ENCODE results near the gene ITGB4.

The ITGB4 gene

DNA sequence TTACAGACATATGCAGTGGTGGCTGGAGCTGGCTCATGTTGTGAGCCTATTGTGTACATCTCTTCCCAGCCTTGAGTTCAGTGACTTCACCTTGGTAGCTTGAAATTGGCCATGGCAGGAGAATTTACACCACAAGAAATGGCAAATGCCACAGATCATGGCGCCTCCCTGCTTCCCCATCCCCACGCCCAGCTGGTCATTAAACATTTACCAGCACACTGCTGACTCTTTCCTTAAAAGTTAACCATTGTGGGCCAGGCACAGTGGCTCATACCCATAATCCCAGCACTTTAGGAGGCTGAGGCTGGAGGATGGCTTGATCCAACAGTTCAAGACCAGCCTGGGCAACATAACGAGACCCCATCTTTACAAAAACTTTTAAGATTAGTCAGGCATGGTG, 22.6 kb upstream of the ITGB4 start:
- DNase-seq, result no peak

DNA sequence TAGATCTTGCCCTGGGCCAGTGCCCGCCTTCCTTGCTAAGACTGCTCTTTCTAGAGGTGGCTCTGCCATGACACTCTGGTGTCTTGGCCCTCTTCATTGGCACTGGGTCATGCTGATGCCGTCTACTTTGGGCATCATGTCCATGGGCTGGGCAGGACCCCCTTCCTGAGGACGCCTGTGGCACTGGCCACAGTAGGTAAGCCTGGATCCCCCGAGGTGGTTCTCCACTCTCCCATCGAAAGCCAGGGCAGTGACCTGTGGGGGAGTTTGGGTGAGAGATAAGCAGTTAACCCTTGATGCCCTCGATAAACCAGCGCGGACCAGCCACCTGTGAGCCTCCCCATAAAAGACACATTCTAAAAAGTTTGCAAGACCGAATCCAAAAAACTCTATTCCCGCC, 20.0 kb upstream of the ITGB4 start:
- DNase-seq, result no peak

DNA sequence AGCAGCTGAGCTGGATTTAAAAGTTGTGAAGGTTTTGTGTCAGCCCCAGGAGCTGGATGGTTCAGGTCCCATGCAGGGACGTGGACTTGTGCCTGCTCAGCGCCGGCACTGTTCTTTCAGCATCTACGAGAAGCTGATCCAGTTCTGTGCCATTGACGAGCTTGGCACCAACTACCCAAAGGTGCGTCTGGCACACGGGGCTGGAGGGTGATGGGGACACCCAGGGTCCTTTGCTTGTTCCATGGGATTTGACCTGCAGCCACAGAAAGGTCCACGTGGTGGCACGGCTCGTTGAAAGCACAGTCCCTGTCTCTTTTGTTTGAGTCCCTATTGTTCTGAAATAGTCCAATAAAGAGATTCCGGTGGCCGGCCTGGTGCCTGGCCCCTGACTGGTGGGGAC, 18.1 kb upstream of the ITGB4 start:
- no peak for DNase-seq

DNA sequence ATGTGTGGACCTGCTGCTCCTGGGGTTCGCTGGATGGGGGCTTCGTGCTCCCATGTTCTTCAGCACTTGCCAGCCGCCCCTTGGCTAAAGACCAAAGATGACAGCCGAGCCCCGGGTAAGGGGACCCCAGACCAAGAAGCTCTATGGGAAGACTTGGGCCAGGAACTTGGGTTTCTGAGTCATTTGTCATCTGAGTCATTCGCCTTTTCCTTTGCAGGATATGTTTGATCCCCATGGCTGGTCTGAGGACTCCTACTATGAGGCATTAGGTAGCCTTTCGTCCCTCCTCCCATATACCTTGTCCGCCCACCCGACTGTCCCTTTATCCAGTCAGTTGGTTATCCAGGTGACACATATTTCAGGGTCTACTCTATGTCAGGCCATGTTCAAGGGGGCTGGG, 17.7 kb upstream of the ITGB4 start:
- DNase-seq, result no peak

DNA sequence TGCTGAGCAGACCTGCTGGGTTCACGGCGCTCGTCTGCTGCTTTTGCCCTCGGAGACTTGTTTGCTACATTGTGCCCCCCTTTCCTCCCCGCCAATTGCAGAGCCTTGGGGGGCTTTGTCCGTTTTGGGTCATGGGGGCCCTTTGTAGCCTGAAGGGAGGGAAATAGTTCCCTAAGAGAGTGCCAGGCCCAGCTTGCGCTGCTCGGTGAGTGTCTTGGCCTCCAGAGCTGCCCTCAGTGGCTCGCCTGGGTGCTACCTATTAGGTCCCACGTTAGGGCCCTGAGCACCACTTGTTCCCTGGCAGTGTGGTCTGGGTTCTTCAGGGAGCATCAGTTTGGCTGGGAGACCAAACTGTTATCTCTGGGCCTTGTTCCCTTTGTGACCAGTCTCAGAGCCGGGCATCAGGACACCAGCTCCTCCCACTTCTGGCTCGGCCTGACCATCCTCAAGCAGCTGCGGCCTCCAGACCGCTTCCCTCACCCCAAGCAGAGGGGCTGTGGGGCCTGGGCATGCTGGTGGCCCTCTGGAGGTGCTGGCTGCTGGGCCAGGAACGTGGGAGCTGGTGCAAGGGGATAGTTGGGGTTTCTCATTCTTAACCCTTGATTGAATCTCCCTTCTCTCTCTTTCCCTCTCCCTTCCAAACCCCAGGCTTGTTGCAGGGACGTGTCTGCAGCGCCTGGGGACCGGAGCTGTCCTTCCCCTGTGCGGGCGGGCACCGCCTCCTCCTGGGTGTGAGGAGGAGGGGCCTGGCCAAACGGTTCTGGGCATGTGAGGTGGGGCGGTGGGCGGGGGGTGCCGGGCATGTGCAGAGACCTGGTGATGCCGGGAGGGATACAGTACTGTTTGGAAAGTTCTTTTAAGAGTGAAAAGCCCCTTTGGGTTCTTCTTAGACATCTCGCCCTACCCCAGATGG, 16.0 kb upstream of the ITGB4 start:
- DNase-seq, result no peak

DNA sequence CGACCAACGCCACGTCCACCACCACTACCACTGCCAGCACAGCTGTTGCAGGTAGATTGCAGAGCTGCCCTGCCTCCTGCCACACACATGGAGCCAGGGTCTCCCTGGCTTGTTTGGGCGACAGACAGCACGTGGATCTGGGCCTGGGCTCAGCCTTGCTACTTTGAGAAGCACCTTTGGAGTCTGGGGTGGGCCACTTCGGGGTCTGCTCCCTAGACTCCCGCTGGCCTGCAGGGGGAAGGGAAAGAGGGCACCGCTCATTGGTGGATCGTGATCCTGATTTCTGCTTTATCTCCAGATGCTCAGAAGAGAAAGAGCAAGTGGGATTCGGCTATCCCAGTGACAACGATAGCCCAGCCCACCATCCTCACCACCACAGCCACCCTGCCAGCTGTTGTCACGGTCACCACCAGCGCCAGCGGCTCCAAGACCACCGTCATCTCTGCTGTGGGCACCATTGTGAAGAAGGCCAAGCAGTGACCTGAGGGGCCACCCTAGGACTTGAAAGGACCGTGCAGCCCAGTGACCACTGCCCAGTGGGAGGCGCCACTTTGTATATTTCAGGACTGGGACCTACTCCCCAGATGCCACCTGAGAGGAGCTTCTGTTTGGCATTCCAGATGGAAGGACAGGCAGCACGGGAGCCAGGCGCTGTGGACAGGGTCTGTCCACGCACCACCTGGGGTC, 15.1 kb upstream of the ITGB4 start:
- DNase-seq, result no peak

DNA sequence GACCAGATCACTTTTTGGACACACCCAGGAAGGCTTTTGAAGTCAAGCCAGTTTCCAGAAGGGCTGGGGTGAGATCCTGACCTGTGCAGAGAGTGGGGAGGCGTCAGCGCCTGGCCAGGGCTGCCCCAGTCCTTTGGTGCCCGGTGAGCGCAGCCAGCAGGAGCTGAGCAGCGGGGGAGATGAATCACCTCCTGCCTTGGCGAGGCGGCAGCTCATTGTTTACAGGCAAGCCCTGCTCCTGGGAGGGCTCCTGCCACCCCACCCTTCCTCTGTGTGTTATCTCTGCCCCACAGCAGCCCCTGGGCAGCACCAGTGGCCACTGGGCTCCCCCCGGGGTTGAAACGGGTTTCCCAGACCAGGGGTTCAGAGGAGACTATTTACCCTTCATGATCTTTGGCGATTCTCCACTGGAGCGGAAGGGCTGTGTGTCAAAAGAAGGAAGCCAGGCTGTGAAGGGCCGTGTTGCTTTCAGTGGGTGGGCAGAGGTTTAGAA, 14.1 kb upstream of the ITGB4 start:
- no peak for DNase-seq

DNA sequence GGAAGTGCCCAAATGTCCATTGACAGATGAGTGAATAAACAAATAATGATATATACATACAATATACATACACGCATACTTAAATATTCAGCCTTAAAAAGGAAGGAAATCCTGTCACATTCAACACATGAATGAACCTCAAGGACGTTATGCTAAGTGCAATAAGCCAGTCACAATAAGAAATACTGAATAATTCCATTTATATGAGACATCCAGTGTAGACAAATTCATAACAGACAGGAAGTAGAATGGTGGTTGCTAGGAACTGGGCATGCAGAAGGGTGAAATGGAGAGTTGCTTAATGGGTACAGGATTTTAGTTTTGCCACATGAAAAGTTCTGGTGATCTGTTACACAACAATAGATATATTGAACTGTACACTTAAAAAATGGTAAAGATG, 8.8 kb upstream of the ITGB4 start:
- no peak for DNase-seq

DNA sequence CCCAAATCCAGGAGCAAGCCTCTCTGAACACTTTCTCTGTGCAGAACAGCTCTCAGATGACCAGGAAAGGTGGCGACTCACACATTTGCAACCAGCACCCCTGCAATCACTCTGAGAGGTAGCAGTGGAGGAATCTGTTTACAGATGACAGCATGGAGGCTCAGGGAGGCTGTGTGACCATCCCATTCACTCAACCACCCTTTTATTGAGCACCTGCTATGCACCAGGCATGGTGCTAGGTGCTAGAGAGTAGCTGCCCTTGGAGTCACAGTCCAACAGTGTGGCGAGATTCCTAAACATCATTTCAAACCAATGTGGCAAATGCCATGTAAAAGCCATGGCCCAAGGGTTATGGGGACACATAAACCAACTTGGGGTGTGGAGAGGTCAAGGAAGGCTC, 1.5 kb upstream of the ITGB4 start:
- DNase-seq, result no peak

DNA sequence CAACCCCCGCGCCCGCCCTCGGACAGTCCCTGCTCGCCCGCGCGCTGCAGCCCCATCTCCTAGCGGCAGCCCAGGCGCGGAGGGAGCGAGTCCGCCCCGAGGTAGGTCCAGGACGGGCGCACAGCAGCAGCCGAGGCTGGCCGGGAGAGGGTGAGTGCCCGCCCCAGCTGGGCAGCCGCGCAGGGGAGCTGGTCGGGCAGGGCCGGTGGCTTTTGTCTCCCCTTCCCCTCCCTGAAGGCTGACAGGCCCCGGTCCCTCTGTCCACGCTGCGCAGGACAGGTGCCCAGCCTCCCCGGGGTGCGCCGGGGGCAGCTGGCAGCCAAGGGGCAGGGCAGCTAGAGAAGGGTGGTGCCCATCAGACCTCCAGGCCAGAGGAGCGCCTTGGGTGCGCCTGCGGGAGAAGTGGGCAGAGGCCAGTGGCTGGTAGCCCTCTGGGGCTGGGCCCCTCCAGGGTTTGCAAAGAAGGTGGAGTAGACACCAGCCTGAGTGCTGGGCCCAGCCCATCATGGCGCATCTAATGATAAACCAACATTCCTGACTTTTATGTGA, 278 bp downstream of the ITGB4 start:
- DNase-seq, result no peak

DNA sequence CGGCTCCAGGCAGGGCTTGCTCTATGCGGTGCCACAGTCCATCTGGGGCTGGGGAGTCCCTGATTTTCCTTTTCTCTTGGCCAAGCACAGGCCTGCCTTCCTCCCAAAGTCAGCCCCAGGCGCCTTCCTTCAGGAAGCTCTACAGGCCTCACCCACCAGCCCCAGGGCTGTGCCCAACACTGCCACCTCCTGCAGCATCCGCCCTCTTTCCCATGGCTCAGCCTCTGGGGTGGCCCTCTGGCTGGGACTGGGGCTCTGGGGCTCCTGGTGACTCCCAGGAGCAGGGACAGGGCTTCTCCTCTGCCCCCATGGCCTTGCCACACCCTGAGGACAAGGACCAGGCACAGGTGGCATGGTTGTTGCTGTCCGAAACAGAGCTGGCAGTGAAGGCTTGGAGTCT, 817 bp downstream of the ITGB4 start:
- DNase-seq, result no peak

DNA sequence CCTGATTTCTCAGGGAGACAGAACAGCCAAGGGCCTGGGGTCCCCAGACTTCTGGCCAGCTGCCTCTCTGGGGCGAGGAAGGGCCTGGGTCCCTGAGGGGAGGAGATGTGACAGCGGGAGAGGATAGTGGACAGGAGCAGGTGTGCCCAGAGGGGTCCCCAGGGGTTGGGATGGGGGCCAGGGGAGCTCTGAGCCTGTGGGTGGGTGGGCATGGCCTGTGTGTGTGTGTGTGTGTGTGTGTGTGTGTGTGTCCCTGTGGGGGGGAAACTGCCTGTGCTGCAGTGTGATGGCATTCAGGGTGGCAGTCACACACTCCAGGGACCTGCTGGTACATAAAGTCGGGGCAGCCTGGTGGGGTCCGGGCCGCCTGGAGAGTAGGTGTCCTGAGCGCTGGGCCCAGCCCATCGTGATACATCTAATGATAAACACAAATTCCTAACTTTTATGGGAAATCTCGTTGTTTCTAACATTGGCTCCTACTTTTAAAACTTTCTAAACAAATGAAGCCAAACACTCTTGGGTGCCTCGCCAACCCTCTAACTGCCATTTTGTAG, 1.4 kb downstream of the ITGB4 start:
- no peak for DNase-seq

DNA sequence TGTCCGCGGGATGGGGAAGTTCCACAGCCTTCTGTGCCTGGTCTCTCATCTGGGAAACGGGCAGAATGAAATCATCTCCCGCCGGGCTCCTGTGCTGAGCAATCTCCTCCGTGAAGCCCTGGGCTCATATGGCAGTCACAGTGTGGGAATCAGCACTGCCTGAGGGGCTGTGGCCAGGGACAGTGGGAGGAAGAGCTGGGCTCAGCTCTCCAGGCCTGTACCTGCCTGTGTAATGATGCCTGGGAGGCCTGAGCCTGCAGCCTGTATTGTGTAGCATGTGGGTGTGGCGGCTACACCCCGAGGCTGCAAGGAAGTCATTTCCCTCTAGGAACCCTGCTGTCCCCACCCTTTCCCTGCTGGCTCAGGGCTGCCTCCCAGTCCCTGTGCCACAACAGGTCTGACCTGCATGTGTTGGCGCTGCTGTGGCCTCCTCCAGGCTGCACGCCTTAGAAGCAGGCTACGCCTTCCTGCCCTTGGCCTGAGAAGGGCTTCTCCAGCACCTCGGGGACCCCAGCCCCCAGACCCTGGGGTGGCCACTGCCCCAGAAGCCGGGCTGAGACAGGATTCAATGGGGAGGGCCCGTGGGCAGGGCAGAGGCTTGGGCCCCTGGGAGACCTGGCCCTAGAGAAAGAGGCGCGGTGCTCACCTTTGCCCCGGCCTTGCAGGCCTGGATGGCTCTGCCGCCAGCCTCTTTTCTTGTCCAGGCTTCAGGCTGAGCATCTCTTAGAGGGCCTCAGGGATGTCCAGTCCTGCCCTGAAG, 2.1 kb downstream of the ITGB4 start:
- no peak for DNase-seq

DNA sequence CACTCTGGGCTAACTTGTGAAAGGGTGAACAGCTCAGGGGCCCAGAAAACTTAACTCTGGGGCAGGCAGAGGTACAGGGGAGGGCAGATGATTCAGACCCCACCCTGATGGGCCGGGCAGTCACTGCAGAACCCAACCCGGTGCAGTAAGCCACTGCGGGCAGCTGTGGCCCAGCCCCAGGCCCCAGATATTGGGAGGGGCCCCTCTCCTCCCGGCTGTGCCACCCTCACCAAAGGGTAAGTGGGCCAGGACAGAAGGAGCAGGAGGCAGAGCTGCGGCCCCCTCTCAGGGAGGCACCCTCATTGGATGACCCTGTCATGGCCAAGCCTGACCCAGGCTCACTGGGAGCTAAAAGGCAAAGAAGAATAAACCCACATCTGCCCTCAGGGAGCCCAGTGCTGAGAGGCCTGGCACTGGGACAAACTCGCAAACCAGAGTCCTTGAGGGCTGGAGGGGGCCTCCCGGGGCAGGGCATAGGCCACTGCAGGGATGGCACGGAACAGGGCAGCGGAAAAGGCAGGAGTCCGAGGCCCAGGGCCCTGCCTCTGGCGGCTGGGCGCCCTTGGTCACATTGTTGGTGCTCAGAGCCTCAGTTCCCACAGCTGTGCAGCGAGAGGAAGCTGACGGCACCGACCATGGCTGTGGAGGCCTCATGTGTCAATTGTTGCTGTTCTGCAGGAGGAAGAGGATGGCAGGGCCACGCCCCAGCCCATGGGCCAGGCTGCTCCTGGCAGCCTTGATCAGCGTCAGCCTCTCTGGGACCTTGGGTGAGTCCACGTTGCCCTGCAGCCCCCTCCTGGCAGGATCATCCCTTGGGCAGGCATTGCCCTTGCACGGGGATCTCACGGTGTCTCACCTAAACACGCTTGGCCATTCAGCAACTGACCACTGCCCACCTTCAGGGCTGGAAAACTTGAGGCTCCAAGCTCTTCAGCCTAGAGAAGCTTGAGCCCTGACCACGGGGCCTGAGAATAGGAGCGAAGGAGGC, 3.1 kb downstream of the ITGB4 start:
- DNase-seq, result no peak

DNA sequence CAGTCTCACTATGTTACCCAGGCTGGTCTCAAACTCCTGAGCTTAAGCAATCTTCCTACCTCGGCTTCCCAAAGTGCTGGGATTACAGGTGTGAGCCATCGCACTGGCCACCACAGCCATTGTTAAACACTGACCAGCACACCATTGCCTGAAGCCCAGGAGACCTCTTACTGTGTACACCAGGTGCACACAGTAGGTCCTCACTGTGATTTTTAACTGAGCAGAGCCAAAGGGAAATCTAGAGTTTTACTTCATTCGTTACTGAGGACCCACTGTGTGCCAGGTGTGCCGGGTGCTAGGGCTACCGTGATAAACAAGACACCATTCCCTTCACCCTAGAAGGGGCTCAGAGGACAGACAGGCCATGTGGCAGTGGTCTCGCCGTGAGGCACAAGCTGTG, 4.2 kb downstream of the ITGB4 start:
- no peak for DNase-seq

DNA sequence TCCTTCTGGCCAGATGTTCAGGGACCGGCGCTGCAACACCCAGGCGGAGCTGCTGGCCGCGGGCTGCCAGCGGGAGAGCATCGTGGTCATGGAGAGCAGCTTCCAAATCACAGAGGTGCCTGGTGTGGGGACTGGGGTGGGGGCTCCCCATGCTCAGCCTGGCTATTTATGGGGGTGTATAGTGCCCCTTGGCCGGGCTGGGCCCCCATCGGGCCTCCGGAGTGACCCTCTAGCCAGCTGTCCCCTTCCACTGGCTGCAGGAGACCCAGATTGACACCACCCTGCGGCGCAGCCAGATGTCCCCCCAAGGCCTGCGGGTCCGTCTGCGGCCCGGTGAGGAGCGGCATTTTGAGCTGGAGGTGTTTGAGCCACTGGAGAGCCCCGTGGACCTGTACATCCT, 6.1 kb downstream of the ITGB4 start:
- DNase-seq, result no peak

DNA sequence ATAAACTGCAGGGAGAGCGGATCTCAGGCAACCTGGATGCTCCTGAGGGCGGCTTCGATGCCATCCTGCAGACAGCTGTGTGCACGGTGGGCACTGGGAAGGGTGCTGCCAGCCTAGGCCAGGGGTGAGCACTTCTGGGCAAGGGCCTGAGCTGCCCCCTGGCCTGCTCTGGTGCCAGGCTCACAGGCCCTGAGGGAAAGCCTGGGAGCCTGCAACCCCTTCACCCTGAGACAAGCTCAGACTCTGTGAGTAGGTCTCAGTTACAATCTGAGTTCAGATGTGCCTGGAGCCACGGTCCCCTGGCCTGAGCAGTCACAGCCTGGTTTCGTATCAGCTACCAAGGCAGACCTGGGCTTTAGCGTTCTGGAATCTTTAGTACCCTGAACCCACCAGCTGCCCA, 8.1 kb downstream of the ITGB4 start:
- no peak for DNase-seq

DNA sequence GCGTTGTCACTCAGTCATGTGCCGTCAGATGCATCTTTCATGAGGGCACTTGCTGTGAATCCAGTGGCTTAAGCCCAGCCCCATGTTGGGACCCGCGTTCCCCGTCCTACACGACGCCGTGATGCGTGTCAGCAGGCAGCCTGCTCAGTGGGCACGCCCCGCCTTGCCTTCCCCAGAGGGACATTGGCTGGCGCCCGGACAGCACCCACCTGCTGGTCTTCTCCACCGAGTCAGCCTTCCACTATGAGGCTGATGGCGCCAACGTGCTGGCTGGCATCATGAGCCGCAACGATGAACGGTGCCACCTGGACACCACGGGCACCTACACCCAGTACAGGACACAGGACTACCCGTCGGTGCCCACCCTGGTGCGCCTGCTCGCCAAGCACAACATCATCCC, 8.8 kb downstream of the ITGB4 start:
- DNase-seq, result no peak

DNA sequence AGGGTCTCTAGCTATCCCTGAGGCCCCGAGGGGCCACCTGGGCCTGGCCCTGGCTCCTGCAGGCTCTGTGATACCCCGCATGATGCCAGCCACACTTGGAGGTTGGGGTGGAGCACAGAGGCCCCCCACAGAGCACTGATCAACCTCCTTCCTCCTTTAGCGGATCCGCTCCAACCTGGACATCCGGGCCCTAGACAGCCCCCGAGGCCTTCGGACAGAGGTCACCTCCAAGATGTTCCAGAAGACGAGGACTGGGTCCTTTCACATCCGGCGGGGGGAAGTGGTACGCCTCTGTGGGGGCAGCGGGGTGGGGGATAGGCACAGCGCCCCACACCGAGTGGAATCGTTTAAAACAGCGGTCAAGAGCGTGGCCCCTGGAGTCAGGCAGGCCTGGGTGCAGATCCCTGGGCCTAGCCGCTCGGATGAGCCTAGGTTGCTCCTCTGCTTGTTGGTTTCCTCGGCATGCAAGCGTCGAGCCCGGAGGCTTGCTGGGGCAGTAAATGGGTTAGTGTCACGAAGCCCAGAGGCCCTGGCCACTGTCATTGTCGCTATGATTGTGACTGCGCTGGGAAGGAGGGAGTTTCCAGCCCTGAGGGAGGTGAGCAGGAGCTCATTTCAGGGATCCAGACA, 9.9 kb downstream of the ITGB4 start:
- DNase-seq, result no peak

DNA sequence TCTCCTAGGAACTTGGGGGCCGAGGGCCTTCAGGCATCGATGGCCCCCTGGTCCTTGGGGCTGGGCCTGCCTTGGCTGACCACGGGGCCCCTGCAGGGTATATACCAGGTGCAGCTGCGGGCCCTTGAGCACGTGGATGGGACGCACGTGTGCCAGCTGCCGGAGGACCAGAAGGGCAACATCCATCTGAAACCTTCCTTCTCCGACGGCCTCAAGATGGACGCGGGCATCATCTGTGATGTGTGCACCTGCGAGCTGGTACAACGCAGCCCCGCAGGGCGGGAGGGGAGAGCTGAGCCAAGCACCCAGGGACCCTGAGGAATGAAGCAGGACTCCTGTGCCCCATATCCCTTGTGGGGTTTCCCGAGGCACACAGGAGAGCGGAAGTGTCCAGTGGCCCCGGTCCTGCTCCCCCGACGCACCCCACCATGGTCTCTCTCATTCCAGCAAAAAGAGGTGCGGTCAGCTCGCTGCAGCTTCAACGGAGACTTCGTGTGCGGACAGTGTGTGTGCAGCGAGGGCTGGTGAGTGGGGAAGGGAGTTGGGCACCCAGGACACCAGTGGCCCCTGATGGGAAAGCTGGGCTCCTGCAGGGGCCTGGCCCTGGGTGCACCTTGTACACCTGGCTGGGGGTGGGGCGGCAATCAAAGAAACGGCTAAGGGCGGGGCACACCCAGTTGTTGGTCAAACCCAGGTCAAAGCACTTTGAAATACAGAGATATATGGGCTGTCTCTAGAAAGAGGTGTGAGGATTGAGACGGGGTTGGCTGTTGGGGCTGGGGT, 10.6 kb downstream of the ITGB4 start:
- no peak for DNase-seq

All from OCI-M1 (cell line).